Activated CD8-positive, alpha-beta memory T cell treated with anti-CD3 and anti-CD28 coated beads, Interleukin-2, amount 50 U/mL, for 48 hours (primary cell): ENCODE measurements around the gene DRC7.
"Not testable (repeated sequence)": the region's sequence is repeated elsewhere in the genome, so short reads cannot be mapped to it uniquely, and the experiment has no call there.

Experiments used
- DNase-seq: peaks from one replicate; pipeline ENCODE4 v3.0.0-alpha.2; 2020

Gene DRC7

GRCh38 chr16:57697896-57698537 lies 3.4 kb downstream of the DRC7 start:
- DNase-seq: no peak

- DNase-seq: no peak
These were observed 4.3 kb downstream of the DRC7 start for GRCh38 chr16:57698812-57699405.

DNA sequence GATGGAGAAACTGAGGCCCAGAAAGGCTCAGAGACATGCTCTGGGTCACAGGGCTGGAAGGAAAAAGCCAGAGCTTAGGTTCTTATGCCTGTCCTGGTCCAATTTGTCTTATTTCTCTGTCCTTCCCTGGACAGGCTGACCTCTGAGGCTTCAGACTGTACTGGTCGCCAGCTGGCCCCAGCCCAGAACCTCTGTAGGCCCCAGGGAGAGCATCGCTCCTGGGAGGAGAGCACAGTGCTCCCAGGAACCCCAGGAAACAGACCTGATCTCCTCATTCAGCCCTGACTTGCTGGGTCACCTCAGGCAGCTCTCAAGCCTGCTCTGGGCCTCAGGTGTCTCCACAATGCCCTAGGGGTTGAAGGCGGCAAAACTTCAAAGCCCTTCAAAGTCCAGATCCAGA lies 4.9 kb downstream of the DRC7 start:
- no peak for DNase-seq

- no peak for DNase-seq
These were observed 5.3 kb downstream of the DRC7 start for GRCh38 chr16:57699899-57700298.

DNA sequence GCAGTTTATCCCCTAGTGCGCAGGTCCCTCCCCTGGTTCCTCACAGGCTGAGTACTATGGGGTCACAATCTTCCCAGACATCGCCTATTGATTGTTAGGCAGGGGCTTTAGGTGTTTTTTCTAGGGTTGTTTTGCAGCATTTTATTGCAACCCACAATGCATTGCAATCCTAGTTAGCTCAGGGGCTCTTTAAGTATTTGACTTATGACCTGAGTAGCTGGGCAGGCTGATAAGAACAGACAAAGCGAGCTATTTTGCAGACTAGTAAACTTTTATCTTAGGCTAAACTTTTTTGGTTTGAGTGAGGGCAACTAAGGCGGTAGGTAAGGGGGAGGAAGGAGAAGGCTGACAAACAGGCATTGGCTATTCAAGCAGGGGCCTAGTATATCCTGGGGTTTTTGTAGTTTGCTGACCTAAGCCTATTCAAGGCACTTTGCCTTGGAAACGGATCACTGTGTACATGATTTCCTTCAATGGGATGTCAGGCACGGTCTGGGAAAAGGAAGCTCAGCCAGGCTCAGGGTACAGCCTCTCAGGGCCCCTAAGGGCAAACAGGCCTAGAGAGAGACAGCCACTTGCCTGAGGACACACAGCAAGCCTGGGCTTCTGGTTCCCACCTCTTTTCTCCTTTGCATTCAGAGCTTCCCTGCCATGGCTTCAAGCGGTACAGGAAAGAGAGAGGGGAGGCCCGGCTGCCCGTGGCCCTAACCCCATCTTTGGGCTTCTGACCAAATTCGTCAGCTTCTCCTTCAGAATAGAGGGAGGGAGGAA lies 6.4 kb downstream of the DRC7 start:
- no peak for DNase-seq

GRCh38 chr16:57701759-57702371 lies 7.3 kb downstream of the DRC7 start:
- DNase-seq: no peak

GRCh38 chr16:57703416-57704010 lies 8.9 kb downstream of the DRC7 start:
- no peak for DNase-seq

DNA sequence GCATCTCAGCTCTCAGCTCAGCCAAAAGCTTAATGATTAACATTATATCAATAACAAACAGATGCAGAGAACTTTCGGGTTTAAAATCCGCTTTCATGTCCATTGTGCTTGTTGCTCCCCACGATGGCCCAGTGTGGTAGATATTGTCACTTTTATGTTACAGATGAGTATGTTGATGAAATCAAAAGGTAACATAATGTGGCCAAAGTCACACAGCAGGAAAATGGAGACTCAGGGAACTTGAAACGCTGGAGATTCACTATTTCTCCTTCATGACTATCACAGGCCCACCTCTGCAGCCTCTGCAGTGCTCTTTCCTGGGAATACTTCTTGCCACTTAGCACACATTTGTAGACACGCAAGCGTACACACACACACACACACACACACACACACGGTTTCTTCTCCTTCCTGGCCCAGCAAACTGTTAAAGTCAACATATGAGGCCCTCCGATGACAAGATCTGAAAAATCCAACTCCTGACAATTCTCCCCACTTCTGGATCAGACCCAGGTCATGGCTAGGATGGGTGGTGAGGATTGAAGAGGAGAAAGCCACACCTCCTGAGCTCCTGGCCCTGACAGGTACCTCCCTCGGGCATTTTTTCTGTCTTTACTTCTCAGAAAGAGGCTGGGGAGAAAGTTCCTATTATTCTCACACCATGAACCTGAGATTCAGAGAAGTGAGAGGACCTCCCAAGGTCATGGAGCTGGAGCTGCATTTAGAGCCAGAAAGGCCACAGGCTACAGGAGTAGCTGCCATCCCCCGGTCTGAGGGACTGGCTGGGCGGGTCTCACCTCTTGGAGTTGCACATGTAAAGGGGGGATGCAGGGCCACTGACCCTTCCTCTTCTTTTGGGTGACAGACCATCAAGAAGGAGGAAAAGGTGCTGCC lies 9.7 kb downstream of the DRC7 start:
- DNase-seq: no peak

- DNase-seq: no peak
These were observed 10.6 kb downstream of the DRC7 start for GRCh38 chr16:57704905-57705852.

GRCh38 chr16:57706717-57707116 lies 12.1 kb downstream of the DRC7 start:
- no peak for DNase-seq

- DNase-seq: no peak
These were observed 12.7 kb downstream of the DRC7 start for GRCh38 chr16:57707331-57707730.

DNA sequence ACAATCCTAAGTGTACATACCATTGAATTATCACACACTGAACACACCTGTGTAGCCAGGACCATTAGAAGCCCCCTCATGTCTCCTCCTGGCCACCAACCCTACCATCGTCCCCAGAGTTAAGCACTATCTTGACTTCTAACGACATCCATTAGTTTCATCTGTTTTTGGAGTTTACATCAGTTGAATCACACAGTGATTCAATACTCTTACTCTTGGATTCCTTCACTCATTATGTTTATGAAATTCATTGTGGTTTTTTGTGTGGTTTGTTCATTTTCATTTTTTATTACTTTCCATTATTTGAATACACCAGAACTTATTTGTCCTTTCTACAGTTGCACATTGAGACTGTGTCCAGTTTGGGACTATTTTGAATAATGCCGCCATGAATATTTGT lies 13.6 kb downstream of the DRC7 start:
- DNase-seq: no peak

DNA sequence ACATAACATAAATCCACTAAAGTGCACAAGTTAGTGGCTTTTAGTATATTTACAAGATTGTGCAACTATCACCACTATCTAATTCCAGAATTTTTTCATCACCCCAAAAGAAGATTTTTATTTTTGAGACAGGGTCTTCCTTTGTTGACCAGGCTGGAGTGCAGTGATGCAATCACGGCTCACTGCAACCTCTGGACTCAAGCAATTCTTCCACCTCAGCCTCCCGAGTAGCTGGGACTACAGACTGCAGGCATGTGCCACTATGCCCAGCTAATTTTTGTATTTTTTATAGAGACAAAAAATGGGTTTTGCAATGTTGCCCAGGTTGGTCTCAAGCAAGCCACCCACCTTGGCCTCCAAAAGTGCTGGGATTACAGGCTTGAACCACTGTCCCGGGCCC lies 15.1 kb downstream of the DRC7 start:
- no peak for DNase-seq

GRCh38 chr16:57711346-57711745 lies 16.7 kb downstream of the DRC7 start:
- DNase-seq: no peak

- no peak for DNase-seq
These were observed 17.4 kb downstream of the DRC7 start for GRCh38 chr16:57711993-57712392.

DNA sequence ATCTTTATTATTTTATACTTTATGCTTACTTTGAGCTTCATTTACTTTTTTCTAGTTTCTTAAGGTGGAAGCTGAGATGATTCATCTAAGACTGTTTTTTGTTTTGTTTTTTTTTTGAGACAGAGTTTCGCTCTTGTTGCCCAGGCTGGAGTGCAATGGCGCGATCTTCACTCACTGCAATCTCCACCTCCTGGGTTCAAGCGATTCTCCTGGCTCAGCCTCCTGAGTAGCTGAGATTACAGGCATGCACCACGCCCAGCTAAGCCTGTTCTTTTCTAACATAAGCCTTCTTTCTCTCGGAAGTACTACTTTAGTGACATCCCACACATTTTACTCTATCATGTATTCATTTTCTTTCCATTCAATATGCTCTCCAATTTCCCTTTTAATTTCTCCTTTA lies 18.0 kb downstream of the DRC7 start:
- DNase-seq: not testable (repeated sequence)

- no peak for DNase-seq
These were observed 19.0 kb downstream of the DRC7 start for GRCh38 chr16:57713596-57713995.

DNA sequence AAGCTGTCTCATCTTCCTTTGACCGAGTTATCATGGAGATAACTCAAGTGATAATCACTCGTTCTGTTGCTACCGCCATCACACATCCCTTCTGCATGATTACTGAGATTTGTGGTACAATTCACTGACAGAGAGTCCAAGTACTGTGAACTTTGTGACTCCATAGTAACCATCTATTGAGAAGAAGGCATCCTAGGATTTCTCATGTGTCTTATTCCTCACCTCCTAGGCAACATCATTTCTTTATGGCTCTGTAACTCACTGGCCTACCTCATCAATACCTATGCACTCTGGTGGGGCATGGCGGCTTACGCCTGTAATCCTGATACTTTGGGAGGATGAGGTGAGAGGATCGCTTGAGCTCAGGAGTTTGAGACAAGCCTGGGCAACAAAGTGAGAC lies 19.4 kb downstream of the DRC7 start:
- no peak for DNase-seq

DNA sequence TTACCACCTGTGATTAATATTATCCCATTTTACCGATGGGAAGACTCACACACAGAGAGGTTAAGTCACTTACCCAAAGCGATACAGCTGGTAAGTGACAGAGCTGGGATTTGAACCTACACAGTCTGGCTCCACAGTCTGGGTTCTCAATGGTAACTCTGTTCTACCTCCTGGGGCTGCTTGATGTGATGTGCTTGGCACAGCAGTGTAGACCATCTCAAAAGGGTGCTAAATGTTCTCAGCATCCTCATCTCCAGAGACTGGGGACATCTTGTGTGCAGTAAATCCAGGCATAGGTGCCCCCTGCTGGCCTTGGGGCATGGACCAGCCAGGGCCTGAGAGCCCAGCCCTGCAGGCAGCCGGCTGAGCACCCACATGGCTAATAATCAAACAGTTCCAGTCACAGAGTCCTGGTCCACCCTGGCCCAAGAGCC lies 25.6 kb downstream of the DRC7 start:
- peak; percentile 70 for DNase-seq

DNA sequence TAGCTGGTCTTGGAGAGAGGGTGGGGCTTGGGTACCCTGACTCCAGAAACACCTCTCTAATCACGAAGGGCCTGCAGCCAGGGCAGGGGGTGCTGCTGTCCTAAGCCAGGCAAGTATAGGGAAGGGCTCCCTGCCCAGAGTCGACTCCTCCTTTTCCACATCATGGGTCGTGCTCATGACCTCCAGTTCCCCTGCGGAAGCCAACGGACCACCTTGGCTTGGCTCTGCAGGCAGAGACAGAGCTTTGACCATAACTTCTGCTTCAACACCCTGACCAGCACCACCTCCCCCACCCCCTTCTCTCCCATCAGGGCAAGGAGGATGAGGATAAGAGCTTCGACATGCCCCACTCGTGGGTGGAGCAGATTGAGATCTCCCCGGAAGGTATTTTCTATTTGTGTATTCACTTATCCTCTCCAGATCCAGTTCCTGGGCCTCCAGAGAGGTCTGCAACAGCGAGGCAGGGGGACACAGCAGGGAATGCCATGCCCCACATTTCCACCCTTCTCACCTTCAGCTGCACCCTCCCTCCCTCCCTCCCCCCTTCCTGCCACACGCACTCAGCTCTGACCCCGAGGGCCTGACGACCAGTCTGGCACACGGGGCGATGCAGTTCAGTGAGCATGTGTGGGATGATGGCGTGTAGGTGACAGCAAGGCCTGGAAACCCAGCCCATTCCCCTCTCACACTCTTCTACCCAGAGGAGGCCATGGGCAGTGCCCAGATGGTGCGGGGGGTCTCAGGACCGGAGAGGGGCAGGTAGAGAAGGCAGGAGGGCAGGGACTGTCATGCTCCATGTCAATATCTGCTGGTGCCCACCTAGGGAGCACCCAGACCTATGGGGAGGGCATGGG lies 27.0 kb downstream of the DRC7 start:
- no peak for DNase-seq
